Tibial nerve (tissue), 4 donors: ENCODE data around the gene NDUFA13. TPM values are rescaled to one million over a fixed set of nuclear protein-coding genes. Genes with fewer than 3 reads are reported as not detected.
A peak's percentile ranks its signal among the peaks of the same experiment; 100 is the strongest.

Experiments used
- DNase-seq, 2 donors: peaks; one replicate each; pipeline ENCODE4 v3.0.0-alpha.2; 2019; ENCODE audit warnings: low spot score in 2 of 2
- H3K27ac ChIP-seq, 4 donors: fragments of 200-600 bp; sonication (generic) in 3 of 4; one replicate each; pipeline ENCODE4 v1.5.1; 2017 to 2019; ENCODE audit warnings: mild to moderate bottlenecking in 1 of 4
- H3K27me3 ChIP-seq, 2 donors: fragments of 200-600 bp; sonication (generic) in 1 of 2; one replicate each; pipeline versions ENCODE4 v1.5.1 to v1.6.0; 2017 to 2019
- H3K36me3 ChIP-seq, 3 donors: fragments of 200-600 bp; sonication (generic); one replicate each; pipeline ENCODE4 v1.5.1; 2018 to 2019
- H3K4me1 ChIP-seq, 4 donors: fragments of 200-600 bp; sonication (generic) in 3 of 4; one replicate each; pipeline ENCODE4 v1.5.1; 2017 to 2019
- H3K4me3 ChIP-seq, 4 donors: fragments of 200-600 bp; sonication (generic) in 3 of 4; one replicate each; pipeline ENCODE4 v1.5.1; 2017 to 2019; ENCODE audit warnings: mild to moderate bottlenecking in 1 of 4, moderate library complexity in 1 of 4
- H3K9me3 ChIP-seq, 4 donors: fragments of 200-600 bp; sonication (generic) in 3 of 4; one replicate each; pipeline ENCODE4 v1.5.1; 2017 to 2019
- CTCF ChIP-seq, 5 experiments: fragments of 200-600 bp in 3 of 5; fragments of 450-650 bp in 2 of 5; sonication (generic) in 3 of 5; IDR thresholded peaks; one replicate each; pipeline ENCODE4 v1.5.1; 2016 to 2019; ENCODE audit warnings: antibody characterized with exemption in 5 of 5, mild to moderate bottlenecking in 3 of 5, moderate library complexity in 2 of 5
- EP300 ChIP-seq, 2 donors: sonication (generic); formaldehyde crosslinking; IDR thresholded peaks; one replicate each; pipeline ENCODE4 v1.6.1; 2017; ENCODE audit warnings: antibody characterized with exemption in 2 of 2, mild to moderate bottlenecking in 1 of 2
- POLR2A ChIP-seq, 2 donors: fragments of 450-650 bp; IDR thresholded peaks; one replicate each; pipeline ENCODE4 v1.6.1; 2017; ENCODE audit warnings: antibody characterized with exemption in 2 of 2, mild to moderate bottlenecking in 2 of 2, moderate library complexity in 2 of 2
- WGBS, 2 donors: methylation state at CpG; one replicate each; pipeline ENCODE4 v1.1.5; 2018; 5-methylcytosine and 5-hydroxymethylcytosine counted together
- total RNA-seq, 4 donors: library from RNA; depleted of rRNA; stranded (reverse); fragments of >200 nt; gene quantifications; one replicate each; pipeline ENCODE4 v1.1.0, GENCODE V29; 2016

The NDUFA13 gene
- total RNA-seq, 4 donors from 2014 or later: 27.3 to 93.6 (median 61.6) TPM

GRCh38 chr19:19513682-19514081 is 2.3 kb upstream of the NDUFA13 start:
- peaks cover 0 to 37% (median 13%) of the 10 kb centered on the region in 4 donors for H3K4me1 ChIP-seq
- peaks cover 0 to 7% (median 0%) of the 10 kb centered on the region in 4 donors for H3K9me3 ChIP-seq
- H3K27ac ChIP-seq: no peak overlapping the region
- TF ChIP-seq CTCF (IDR thresholded peaks at IDR 0.05) (no peak), EP300 (IDR thresholded peaks at IDR 0.05) (no peak), POLR2A (IDR thresholded peaks at IDR 0.05) (no peak)
- H3K27me3 ChIP-seq: no peaks in the 10 kb centered on the region
- 80 to 81% methylated on average over 17 of the region's 17 CpGs for WGBS, 2 donors
- peaks cover 0 to 5% (median 0%) of the 10 kb centered on the region in 3 donors for H3K36me3 ChIP-seq
- no peak for DNase-seq
- peak overlapping the region in 1 of 4 donors; percentile 31 for H3K4me3 ChIP-seq

DNA sequence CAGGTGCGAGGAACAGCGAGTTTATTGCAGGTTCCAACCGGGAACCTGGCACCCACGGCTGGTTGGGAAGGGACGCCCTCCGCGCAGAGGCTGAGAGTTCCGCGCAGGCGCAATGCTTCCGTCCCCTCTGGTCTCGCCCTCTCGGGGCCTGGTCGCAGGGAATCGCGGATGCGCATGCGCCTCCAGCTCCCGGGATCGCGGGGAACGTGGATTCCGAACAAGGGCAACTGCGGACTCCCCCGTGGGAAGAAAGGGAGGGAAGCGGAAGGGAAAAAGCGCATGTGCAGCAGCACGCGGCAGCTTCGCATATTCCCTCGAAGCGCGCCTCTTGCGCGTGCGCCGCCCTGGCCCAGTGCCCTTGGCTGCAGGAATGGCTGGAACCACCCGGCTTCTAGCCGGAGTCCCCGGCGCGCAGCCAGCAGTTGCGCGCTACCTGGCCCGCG is 1.8 kb upstream of the NDUFA13 start:
- no peak for DNase-seq
- H3K4me1 ChIP-seq: peaks cover 0 to 40% (median 13%) of the 10 kb centered on the region in 4 donors
- H3K27me3 ChIP-seq: no peaks in the 10 kb centered on the region
- 34 to 43% methylated on average over 24 to 46 of the region's 46 CpGs for WGBS, 2 donors
- peaks cover 0 to 7% (median 0%) of the 10 kb centered on the region in 4 donors for H3K9me3 ChIP-seq
- peak overlapping the region in 1 of 4 donors; percentile 31 for H3K4me3 ChIP-seq
- TF ChIP-seq EP300 (IDR thresholded peaks at IDR 0.05) (peak in 1 of 2 donors; percentile 21), CTCF (IDR thresholded peaks at IDR 0.05) (no peak)
- H3K36me3 ChIP-seq: peaks cover 0 to 8% (median 0%) of the 10 kb centered on the region in 3 donors
- H3K27ac ChIP-seq: no peak overlapping the region

- Histone ChIP-seq H3K27ac (peak within 1 kb of the TSS; percentile 83 to 90 (median 86)), H3K36me3 (peaks cover 0 to 16% (median 0%) of the 10 kb centered on the region in 3 donors), H3K4me3 (peak within 1 kb of the TSS; percentile 61 to 85 (median 70)), H3K9me3 (peaks cover 0 to 7% (median 0%) of the 10 kb centered on the region in 4 donors), H3K27me3 (no peaks in the 10 kb centered on the region), H3K4me1 (peaks cover 0 to 45% (median 13%) of the 10 kb centered on the region in 4 donors)
- DNase-seq: no peak
- WGBS, 2 donors: 83 to 89% methylated on average over 69 to 74 of the region's 74 CpGs
- TF ChIP-seq EP300 (IDR thresholded peaks at IDR 0.05): no peak
- TF ChIP-seq CTCF (IDR thresholded peaks at IDR 0.05): no peak
- TF ChIP-seq POLR2A (IDR thresholded peaks at IDR 0.05): no peak
Measured at GRCh38 chr19:19514881-19515641, 964 bp upstream of the NDUFA13 start, which contains the start of gene TSSK6. TSS of gene TSSK6 (minus strand) at chr19:19515548. CDS start at chr19:19515427, 121 bp downstream.

DNA sequence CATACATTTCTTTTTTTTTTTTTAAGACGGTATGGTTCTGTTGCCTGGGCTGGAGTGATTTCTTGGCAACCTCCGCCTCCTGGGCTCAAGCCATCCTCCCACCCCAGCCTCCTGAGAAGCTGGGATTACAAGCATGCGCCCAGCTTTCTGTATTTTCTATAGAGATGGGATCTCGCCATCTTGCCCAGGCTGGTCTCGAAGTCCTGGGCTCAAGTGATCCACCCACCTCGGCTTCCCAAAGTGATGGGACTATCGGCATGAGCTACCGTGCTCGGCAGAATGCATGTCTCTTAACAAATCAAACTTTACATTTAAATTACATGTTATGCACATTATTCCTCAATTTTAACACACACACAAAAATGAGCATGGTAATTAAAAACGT is 1.2 kb downstream of the NDUFA13 start:
- no peak for TF ChIP-seq CTCF (IDR thresholded peaks at IDR 0.05)
- no peak for TF ChIP-seq POLR2A (IDR thresholded peaks at IDR 0.05)
- no peak for TF ChIP-seq EP300 (IDR thresholded peaks at IDR 0.05)
- Histone ChIP-seq H3K27me3 (no peaks in the 10 kb centered on the region), H3K4me3 (peak overlapping the region in 1 of 4 donors; percentile 61), H3K4me1 (peaks cover 0 to 45% (median 13%) of the 10 kb centered on the region in 4 donors), H3K36me3 (peaks cover 0 to 32% (median 0%) of the 10 kb centered on the region in 3 donors), H3K27ac (no peak overlapping the region), H3K9me3 (peaks cover 0 to 7% (median 0%) of the 10 kb centered on the region in 4 donors)
- WGBS, 2 donors: 75 to 80% methylated on average over 10 of the region's 10 CpGs
- DNase-seq: no peak

DNA sequence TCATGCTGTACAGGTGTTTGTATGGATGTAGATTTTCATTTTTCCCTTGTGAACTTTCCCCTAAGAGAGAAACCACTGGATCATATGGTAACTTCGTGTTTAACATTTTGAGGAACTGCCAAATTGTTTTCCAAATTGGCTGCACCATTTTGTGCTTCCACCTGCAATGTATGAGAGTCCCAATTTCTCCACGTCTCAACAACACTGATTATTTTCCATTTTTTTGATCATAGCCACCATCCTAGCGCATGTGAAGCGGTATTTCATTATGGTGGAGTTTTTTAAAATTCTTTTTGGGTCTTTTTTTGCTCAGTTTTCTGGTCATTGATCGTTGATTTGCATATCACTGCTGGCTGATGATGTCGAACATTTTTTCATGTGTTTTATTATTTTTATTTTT is 5.0 kb downstream of the NDUFA13 start:
- 80 to 81% methylated on average over 6 of the region's 6 CpGs for WGBS, 2 donors

More for the DNA sequence above, 5.0 kb downstream of the NDUFA13 start:
- no peak overlapping the region for H3K27ac ChIP-seq
- no peaks in the 10 kb centered on the region for H3K9me3 ChIP-seq
- H3K36me3 ChIP-seq: peaks cover 0 to 59% (median 0%) of the 10 kb centered on the region in 3 donors
- TF ChIP-seq CTCF (IDR thresholded peaks at IDR 0.05): no peak
- no peak for TF ChIP-seq POLR2A (IDR thresholded peaks at IDR 0.05)
- TF ChIP-seq EP300 (IDR thresholded peaks at IDR 0.05): no peak
- H3K4me3 ChIP-seq: no peak overlapping the region
- no peak for DNase-seq
- H3K4me1 ChIP-seq: peaks cover 0 to 40% (median 8%) of the 10 kb centered on the region in 4 donors
- H3K27me3 ChIP-seq: no peaks in the 10 kb centered on the region
